ENCODE data around the gene RCOR1.
"Not testable (repeated sequence)": the region's sequence is repeated elsewhere in the genome, so short reads cannot be mapped to it uniquely, and the experiment has no call there.

RCOR1 gene

GRCh38 chr14:102571478-102572042 lies 20.9 kb upstream of the RCOR1 start:
- Histone ChIP-seq H3K4me3 (ENCODE audit: low read depth in 1 of 2, low read length in 2 of 2) (no peak overlapping the region), H3K36me3 (ENCODE audit: control insufficient read depth in 1 of 2, insufficient read depth in 2 of 2, low read length in 2 of 2) (no peaks in the 10 kb centered on the region), H3K27ac (ENCODE audit: low read depth, low read length) (no peak overlapping the region), H3K27me3 (ENCODE audit: control insufficient read depth in 1 of 2, insufficient read depth in 2 of 2, low read length in 2 of 2) (no peaks in the 10 kb centered on the region), H3K4me1 (ENCODE audit: control insufficient read depth in 1 of 2, insufficient read depth in 2 of 2, low read length in 2 of 2) (peaks cover 8 to 9% of the 10 kb centered on the region in 2 donors), H3K9ac (ENCODE audit: low read depth in 1 of 2, low read length in 2 of 2) (no peak overlapping the region), H3K9me3 (ENCODE audit: control insufficient read depth in 1 of 2, low read length in 2 of 2) (no peaks in the 10 kb centered on the region)

- not testable (repeated sequence) for H3K9ac ChIP-seq (ENCODE audit: low read depth in 1 of 2, low read length in 2 of 2); H3K36me3 ChIP-seq (ENCODE audit: control insufficient read depth in 1 of 2, insufficient read depth in 2 of 2, low read length in 2 of 2); H3K27ac ChIP-seq (ENCODE audit: low read depth, low read length); H3K9me3 ChIP-seq (ENCODE audit: control insufficient read depth in 1 of 2, low read length in 2 of 2); H3K4me3 ChIP-seq (ENCODE audit: low read depth in 1 of 2, low read length in 2 of 2); H3K27me3 ChIP-seq (ENCODE audit: control insufficient read depth in 1 of 2, insufficient read depth in 2 of 2, low read length in 2 of 2); H3K4me1 ChIP-seq (ENCODE audit: control insufficient read depth in 1 of 2, insufficient read depth in 2 of 2, low read length in 2 of 2)
These were observed 19.3 kb upstream of the RCOR1 start for GRCh38 chr14:102573161-102573560.

- Histone ChIP-seq H3K4me3 (ENCODE audit: low read depth in 1 of 2, low read length in 2 of 2) (no peak overlapping the region), H3K36me3 (ENCODE audit: control insufficient read depth in 1 of 2, insufficient read depth in 2 of 2, low read length in 2 of 2) (no peaks in the 10 kb centered on the region), H3K4me1 (ENCODE audit: control insufficient read depth in 1 of 2, insufficient read depth in 2 of 2, low read length in 2 of 2) (peaks cover 0 to 2% of the 10 kb centered on the region in 2 donors), H3K9me3 (ENCODE audit: control insufficient read depth in 1 of 2, low read length in 2 of 2) (no peaks in the 10 kb centered on the region), H3K9ac (ENCODE audit: low read depth in 1 of 2, low read length in 2 of 2) (no peak overlapping the region), H3K27ac (ENCODE audit: low read depth, low read length) (no peak overlapping the region), H3K27me3 (ENCODE audit: control insufficient read depth in 1 of 2, insufficient read depth in 2 of 2, low read length in 2 of 2) (no peaks in the 10 kb centered on the region)
These were observed 18.8 kb upstream of the RCOR1 start for GRCh38 chr14:102573591-102574046.

- Histone ChIP-seq H3K4me3 (ENCODE audit: low read depth in 1 of 2, low read length in 2 of 2) (no peak overlapping the region), H3K9me3 (ENCODE audit: control insufficient read depth in 1 of 2, low read length in 2 of 2) (no peaks in the 10 kb centered on the region), H3K4me1 (ENCODE audit: control insufficient read depth in 1 of 2, insufficient read depth in 2 of 2, low read length in 2 of 2) (no peaks in the 10 kb centered on the region), H3K9ac (ENCODE audit: low read depth in 1 of 2, low read length in 2 of 2) (no peak overlapping the region), H3K27me3 (ENCODE audit: control insufficient read depth in 1 of 2, insufficient read depth in 2 of 2, low read length in 2 of 2) (no peaks in the 10 kb centered on the region), H3K27ac (ENCODE audit: low read depth, low read length) (no peak overlapping the region), H3K36me3 (ENCODE audit: control insufficient read depth in 1 of 2, insufficient read depth in 2 of 2, low read length in 2 of 2) (no peaks in the 10 kb centered on the region)
These were observed 17.9 kb upstream of the RCOR1 start for GRCh38 chr14:102574281-102575159.

GRCh38 chr14:102575160-102575845 lies 17.1 kb upstream of the RCOR1 start:
- H3K36me3 ChIP-seq (ENCODE audit: control insufficient read depth in 1 of 2, insufficient read depth in 2 of 2, low read length in 2 of 2) = no peaks in the 10 kb centered on the region
- H3K9ac ChIP-seq (ENCODE audit: low read depth in 1 of 2, low read length in 2 of 2) = no peak overlapping the region
- no peak overlapping the region for H3K4me3 ChIP-seq (ENCODE audit: low read depth in 1 of 2, low read length in 2 of 2)
- H3K9me3 ChIP-seq (ENCODE audit: control insufficient read depth in 1 of 2, low read length in 2 of 2) = no peaks in the 10 kb centered on the region
- H3K27ac ChIP-seq (ENCODE audit: low read depth, low read length) = no peak overlapping the region
- no peaks in the 10 kb centered on the region for H3K27me3 ChIP-seq (ENCODE audit: control insufficient read depth in 1 of 2, insufficient read depth in 2 of 2, low read length in 2 of 2)
- no peaks in the 10 kb centered on the region for H3K4me1 ChIP-seq (ENCODE audit: control insufficient read depth in 1 of 2, insufficient read depth in 2 of 2, low read length in 2 of 2)

- not testable (repeated sequence) for H3K36me3 ChIP-seq (ENCODE audit: control insufficient read depth in 1 of 2, insufficient read depth in 2 of 2, low read length in 2 of 2); H3K9me3 ChIP-seq (ENCODE audit: control insufficient read depth in 1 of 2, low read length in 2 of 2); H3K4me1 ChIP-seq (ENCODE audit: control insufficient read depth in 1 of 2, insufficient read depth in 2 of 2, low read length in 2 of 2); H3K27ac ChIP-seq (ENCODE audit: low read depth, low read length); H3K4me3 ChIP-seq (ENCODE audit: low read depth in 1 of 2, low read length in 2 of 2); H3K27me3 ChIP-seq (ENCODE audit: control insufficient read depth in 1 of 2, insufficient read depth in 2 of 2, low read length in 2 of 2); H3K9ac ChIP-seq (ENCODE audit: low read depth in 1 of 2, low read length in 2 of 2)
These were observed 16.5 kb upstream of the RCOR1 start for GRCh38 chr14:102575846-102576428.

GRCh38 chr14:102578821-102579220 lies 13.6 kb upstream of the RCOR1 start:
- Histone ChIP-seq H3K27me3 (ENCODE audit: control insufficient read depth in 1 of 2, insufficient read depth in 2 of 2, low read length in 2 of 2) (no peaks in the 10 kb centered on the region), H3K36me3 (ENCODE audit: control insufficient read depth in 1 of 2, insufficient read depth in 2 of 2, low read length in 2 of 2) (no peaks in the 10 kb centered on the region), H3K9ac (ENCODE audit: low read depth in 1 of 2, low read length in 2 of 2) (no peak overlapping the region), H3K4me1 (ENCODE audit: control insufficient read depth in 1 of 2, insufficient read depth in 2 of 2, low read length in 2 of 2) (no peaks in the 10 kb centered on the region), H3K9me3 (ENCODE audit: control insufficient read depth in 1 of 2, low read length in 2 of 2) (no peaks in the 10 kb centered on the region), H3K27ac (ENCODE audit: low read depth, low read length) (no peak overlapping the region), H3K4me3 (ENCODE audit: low read depth in 1 of 2, low read length in 2 of 2) (no peak overlapping the region)

- Histone ChIP-seq H3K9me3 (ENCODE audit: control insufficient read depth in 1 of 2, low read length in 2 of 2) (no peaks in the 10 kb centered on the region), H3K36me3 (ENCODE audit: control insufficient read depth in 1 of 2, insufficient read depth in 2 of 2, low read length in 2 of 2) (no peaks in the 10 kb centered on the region), H3K27ac (ENCODE audit: low read depth, low read length) (no peak overlapping the region), H3K4me1 (ENCODE audit: control insufficient read depth in 1 of 2, insufficient read depth in 2 of 2, low read length in 2 of 2) (peaks cover 0 to under 1% of the 10 kb centered on the region in 2 donors), H3K9ac (ENCODE audit: low read depth in 1 of 2, low read length in 2 of 2) (no peak overlapping the region), H3K27me3 (ENCODE audit: control insufficient read depth in 1 of 2, insufficient read depth in 2 of 2, low read length in 2 of 2) (no peaks in the 10 kb centered on the region), H3K4me3 (ENCODE audit: low read depth in 1 of 2, low read length in 2 of 2) (no peak overlapping the region)
These were observed 12.5 kb upstream of the RCOR1 start for GRCh38 chr14:102579696-102580549.

GRCh38 chr14:102580550-102581110 lies 11.8 kb upstream of the RCOR1 start:
- no peaks in the 10 kb centered on the region for H3K9me3 ChIP-seq (ENCODE audit: control insufficient read depth in 1 of 2, low read length in 2 of 2)
- no peaks in the 10 kb centered on the region for H3K36me3 ChIP-seq (ENCODE audit: control insufficient read depth in 1 of 2, insufficient read depth in 2 of 2, low read length in 2 of 2)
- no peak overlapping the region for H3K9ac ChIP-seq (ENCODE audit: low read depth in 1 of 2, low read length in 2 of 2)
- no peaks in the 10 kb centered on the region for H3K27me3 ChIP-seq (ENCODE audit: control insufficient read depth in 1 of 2, insufficient read depth in 2 of 2, low read length in 2 of 2)
- H3K4me3 ChIP-seq (ENCODE audit: low read depth in 1 of 2, low read length in 2 of 2) = no peak overlapping the region
- peaks cover 6% of the 10 kb centered on the region in 2 donors for H3K4me1 ChIP-seq (ENCODE audit: control insufficient read depth in 1 of 2, insufficient read depth in 2 of 2, low read length in 2 of 2)
- H3K27ac ChIP-seq (ENCODE audit: low read depth, low read length) = no peak overlapping the region
